ENCODE results near the gene ZNF580.

DNA sequence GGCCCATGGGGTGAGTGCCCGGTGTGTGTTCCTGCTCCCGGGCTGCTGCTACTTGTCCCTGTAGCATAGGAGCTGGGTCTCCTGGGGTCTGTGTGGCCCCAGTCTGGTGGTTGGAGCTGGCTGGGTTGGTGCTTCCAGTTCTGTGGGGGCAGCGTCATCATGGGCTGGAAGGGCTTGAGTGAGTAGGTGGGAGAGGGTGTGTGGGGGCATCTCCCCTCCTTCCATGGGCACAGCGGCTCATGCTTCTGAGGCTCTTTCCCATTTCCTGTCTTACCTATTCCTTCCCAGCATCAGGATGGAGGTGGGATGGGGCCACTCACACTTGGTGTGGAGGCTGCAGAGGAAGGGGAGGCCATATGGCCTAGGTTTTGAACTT is 26.2 kb downstream of the ZNF580 start:
- TF ChIP-seq, protein P1, sequence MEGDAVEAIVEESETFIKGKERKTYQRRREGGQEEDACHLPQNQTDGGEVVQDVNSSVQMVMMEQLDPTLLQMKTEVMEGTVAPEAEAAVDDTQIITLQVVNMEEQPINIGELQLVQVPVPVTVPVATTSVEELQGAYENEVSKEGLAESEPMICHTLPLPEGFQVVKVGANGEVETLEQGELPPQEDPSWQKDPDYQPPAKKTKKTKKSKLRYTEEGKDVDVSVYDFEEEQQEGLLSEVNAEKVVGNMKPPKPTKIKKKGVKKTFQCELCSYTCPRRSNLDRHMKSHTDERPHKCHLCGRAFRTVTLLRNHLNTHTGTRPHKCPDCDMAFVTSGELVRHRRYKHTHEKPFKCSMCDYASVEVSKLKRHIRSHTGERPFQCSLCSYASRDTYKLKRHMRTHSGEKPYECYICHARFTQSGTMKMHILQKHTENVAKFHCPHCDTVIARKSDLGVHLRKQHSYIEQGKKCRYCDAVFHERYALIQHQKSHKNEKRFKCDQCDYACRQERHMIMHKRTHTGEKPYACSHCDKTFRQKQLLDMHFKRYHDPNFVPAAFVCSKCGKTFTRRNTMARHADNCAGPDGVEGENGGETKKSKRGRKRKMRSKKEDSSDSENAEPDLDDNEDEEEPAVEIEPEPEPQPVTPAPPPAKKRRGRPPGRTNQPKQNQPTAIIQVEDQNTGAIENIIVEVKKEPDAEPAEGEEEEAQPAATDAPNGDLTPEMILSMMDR (IDR thresholded peaks at IDR 0.05; ENCODE audit: insufficient read depth, low read depth, low read length), result no peak
- TF ChIP-seq EZH2 (IDR thresholded peaks at IDR 0.05; ENCODE audit: insufficient read depth, low read length), result no peak
